Hepatocyte (in vitro differentiated cells): ENCODE results near the gene GNPDA1.

Experiments
- EZH2 ChIP-seq: fragments of 200-600 bp; sonication (generic); IDR thresholded peaks from 2 replicates; pipeline ENCODE4 v1.6.1; 2016; ENCODE audit warnings: antibody characterized with exemption, mild to moderate bottlenecking, borderline replicate concordance
- EZH2phosphoT487 ChIP-seq: fragments of 200-600 bp; sonication (generic); IDR thresholded peaks from one replicate; pipeline ENCODE4 v1.6.1; 2018; ENCODE audit warnings: antibody characterized with exemption, mild to moderate bottlenecking, low read depth, moderate library complexity; ENCODE audit not compliant: unreplicated experiment, severe bottlenecking
- TF ChIP-seq, protein P1 (sequence below): fragments of 200-600 bp; sonication (generic); IDR thresholded peaks from 2 replicates; pipeline ENCODE4 v1.5.1; 2016; ENCODE audit warnings: antibody characterized with exemption, mild to moderate bottlenecking; ENCODE audit not compliant: poor library complexity

DNA sequence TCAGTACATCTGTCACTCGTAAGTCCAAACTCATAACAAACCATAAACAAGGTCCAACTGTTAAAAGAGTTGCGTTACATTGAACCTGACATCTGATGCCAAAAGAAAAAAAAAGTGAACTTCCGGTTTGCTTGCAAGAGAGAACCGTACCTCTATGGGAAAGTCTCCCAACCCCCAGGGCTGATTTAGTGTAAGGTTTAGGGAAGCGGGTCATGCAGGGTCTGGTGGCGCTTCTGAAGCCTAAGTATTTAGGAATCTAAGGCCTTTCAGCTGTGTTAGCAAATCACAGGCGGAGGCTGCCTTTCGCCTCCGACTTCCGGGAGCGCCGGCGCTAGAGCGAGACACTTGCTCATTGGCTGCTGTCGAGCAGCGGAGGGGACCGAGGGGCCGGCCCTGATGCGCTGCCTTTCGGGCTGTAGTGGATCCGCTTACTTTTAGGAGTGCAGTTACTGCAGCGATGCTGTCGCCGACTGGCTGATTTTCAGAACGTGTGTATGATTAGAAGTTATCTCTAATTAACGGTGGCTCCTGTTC, 12.0 kb upstream of the GNPDA1 start:
- TF ChIP-seq, protein P1, sequence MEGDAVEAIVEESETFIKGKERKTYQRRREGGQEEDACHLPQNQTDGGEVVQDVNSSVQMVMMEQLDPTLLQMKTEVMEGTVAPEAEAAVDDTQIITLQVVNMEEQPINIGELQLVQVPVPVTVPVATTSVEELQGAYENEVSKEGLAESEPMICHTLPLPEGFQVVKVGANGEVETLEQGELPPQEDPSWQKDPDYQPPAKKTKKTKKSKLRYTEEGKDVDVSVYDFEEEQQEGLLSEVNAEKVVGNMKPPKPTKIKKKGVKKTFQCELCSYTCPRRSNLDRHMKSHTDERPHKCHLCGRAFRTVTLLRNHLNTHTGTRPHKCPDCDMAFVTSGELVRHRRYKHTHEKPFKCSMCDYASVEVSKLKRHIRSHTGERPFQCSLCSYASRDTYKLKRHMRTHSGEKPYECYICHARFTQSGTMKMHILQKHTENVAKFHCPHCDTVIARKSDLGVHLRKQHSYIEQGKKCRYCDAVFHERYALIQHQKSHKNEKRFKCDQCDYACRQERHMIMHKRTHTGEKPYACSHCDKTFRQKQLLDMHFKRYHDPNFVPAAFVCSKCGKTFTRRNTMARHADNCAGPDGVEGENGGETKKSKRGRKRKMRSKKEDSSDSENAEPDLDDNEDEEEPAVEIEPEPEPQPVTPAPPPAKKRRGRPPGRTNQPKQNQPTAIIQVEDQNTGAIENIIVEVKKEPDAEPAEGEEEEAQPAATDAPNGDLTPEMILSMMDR: no peak
- TF ChIP-seq EZH2 (no peak), EZH2phosphoT487 (no peak)
